Hepatocyte (in vitro differentiated cells): ENCODE data around the gene LILRA2. TPM values are rescaled to one million over a fixed set of nuclear protein-coding genes. Genes with fewer than 3 reads are reported as not detected.
"Not testable (repeated sequence)": the region's sequence is repeated elsewhere in the genome, so short reads cannot be mapped to it uniquely, and the experiment has no call there.

ENCODE experiments used
- DNase-seq: peaks from one replicate; pipeline ENCODE4 v3.0.0-alpha.2; 2016; ENCODE audit warnings: low spot score
- H2AFZ ChIP-seq: fragments of 200-600 bp; sonication (generic); 2 replicates; pipeline ENCODE4 v1.6.0; 2016; ENCODE audit warnings: antibody characterized with exemption, mild to moderate bottlenecking
- H3K27ac ChIP-seq: fragments of 200-600 bp; sonication (generic); 2 replicates; pipeline ENCODE4 v1.5.1; 2016; ENCODE audit warnings: mild to moderate bottlenecking
- H3K27me3 ChIP-seq: fragments of 200-600 bp; sonication (generic); 2 replicates; pipeline ENCODE4 v1.6.1; 2016
- H3K36me3 ChIP-seq: fragments of 200-600 bp; sonication (generic); replicated peaks from 2 replicates; pipeline ENCODE4 v1.5.1; 2016; ENCODE audit warnings: low read depth; ENCODE audit not compliant: insufficient read depth
- H3K4me1 ChIP-seq: fragments of 200-600 bp; sonication (generic); 2 replicates; pipeline ENCODE4 v1.5.1; 2016; ENCODE audit warnings: mild to moderate bottlenecking, moderate library complexity; ENCODE audit not compliant: insufficient read depth
- H3K4me2 ChIP-seq: fragments of 200-600 bp; sonication (generic); 2 replicates; pipeline ENCODE4 v1.6.0; 2016
- H3K4me3 ChIP-seq: fragments of 200-600 bp; sonication (generic); 2 replicates; pipeline ENCODE4 v1.5.1; 2016; ENCODE audit warnings: mild to moderate bottlenecking
- H3K79me2 ChIP-seq: fragments of 200-600 bp; sonication (generic); 2 replicates; pipeline ENCODE4 v1.6.0; 2017; ENCODE audit warnings: mild to moderate bottlenecking
- H3K9me2 ChIP-seq: fragments of 200-600 bp; sonication (generic); replicated peaks from 2 replicates; pipeline ENCODE4 v1.6.0; 2017; ENCODE audit warnings: mild to moderate bottlenecking; ENCODE audit not compliant: insufficient read depth
- H3K9me3 ChIP-seq: fragments of 200-600 bp; sonication (generic); 2 replicates; pipeline ENCODE4 v1.5.1; 2016; ENCODE audit warnings: low read depth, mild to moderate bottlenecking
- H4K20me1 ChIP-seq: fragments of 200-600 bp; sonication (generic); 2 replicates; pipeline ENCODE4 v1.6.0; 2016; ENCODE audit warnings: mild to moderate bottlenecking; ENCODE audit not compliant: insufficient read depth, poor library complexity, severe bottlenecking
- EZH2 ChIP-seq: fragments of 200-600 bp; sonication (generic); IDR thresholded peaks from 2 replicates; pipeline ENCODE4 v1.6.1; 2016; ENCODE audit warnings: antibody characterized with exemption, mild to moderate bottlenecking, borderline replicate concordance
- EZH2phosphoT487 ChIP-seq: fragments of 200-600 bp; sonication (generic); IDR thresholded peaks from one replicate; pipeline ENCODE4 v1.6.1; 2018; ENCODE audit warnings: antibody characterized with exemption, mild to moderate bottlenecking, low read depth, moderate library complexity; ENCODE audit not compliant: unreplicated experiment, severe bottlenecking
- WGBS: methylation state at CpG from one replicate; pipeline ENCODE4 v1.1.6; 2016; ENCODE audit warnings: low lambda C conversion rate; ENCODE audit errors: missing lambda C conversion rate; 5-methylcytosine and 5-hydroxymethylcytosine counted together
- polyA plus RNA-seq: library from polyadenylated mRNA; unstranded; fragments of >200 nt; fragmentation: Nextera tagmentation; extraction: Ambion mirVana; gene quantifications from 2 replicates; pipeline ENCODE4 v1.2.1, GENCODE V29; 2016
- total RNA-seq: library from RNA; depleted of rRNA; stranded (reverse); fragments of >200 nt; gene quantifications from 2 replicates; pipeline ENCODE4 v1.2.3, GENCODE V29; 2014
- TF ChIP-seq, protein P1 (sequence below): fragments of 200-600 bp; sonication (generic); IDR thresholded peaks from 2 replicates; pipeline ENCODE4 v1.5.1; 2016; ENCODE audit warnings: antibody characterized with exemption, mild to moderate bottlenecking; ENCODE audit not compliant: poor library complexity

Gene LILRA2
- total and polyA plus RNA-seq, 2 experiments from 2014 or later, result not detected

DNA sequence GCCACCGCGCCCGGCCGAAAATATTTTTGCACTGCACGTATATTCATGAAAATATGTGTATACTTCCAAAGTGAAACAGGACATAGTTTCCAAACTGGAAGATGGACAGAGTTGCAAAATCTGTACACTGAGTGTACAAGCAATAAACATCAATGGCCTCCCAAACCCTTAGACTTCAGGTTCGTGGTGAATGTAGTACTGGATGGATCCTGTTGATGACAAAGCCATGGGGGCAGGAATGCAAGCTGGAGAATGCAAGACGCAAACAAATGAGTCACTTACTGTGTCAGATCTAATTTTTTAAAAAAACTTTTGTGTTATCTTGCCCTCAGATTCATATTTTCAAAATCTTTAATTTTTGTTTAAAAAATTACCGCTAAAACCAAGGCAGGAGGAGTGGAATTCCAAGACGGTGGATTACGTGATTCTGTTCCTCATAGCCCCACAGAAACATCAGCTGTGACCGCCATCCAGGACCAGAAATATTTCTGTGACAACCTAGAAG, 12.7 kb upstream of the LILRA2 start:
- Histone ChIP-seq H3K27ac (no peak overlapping the region), H3K4me2 (no peak overlapping the region), H3K27me3 (no peaks in the 10 kb centered on the region), H3K9me2 (no peaks in the 10 kb centered on the region), H3K9me3 (peaks cover 3% of the 10 kb centered on the region), H2AFZ (no peak overlapping the region), H4K20me1 (no peaks in the 10 kb centered on the region), H3K4me3 (no peak overlapping the region), H3K4me1 (no peaks in the 10 kb centered on the region), H3K36me3 (no peaks in the 10 kb centered on the region), H3K79me2 (no peaks in the 10 kb centered on the region)
- no peak for DNase-seq
- TF ChIP-seq EZH2 (no peak), EZH2phosphoT487 (no peak)
- TF ChIP-seq, protein P1, sequence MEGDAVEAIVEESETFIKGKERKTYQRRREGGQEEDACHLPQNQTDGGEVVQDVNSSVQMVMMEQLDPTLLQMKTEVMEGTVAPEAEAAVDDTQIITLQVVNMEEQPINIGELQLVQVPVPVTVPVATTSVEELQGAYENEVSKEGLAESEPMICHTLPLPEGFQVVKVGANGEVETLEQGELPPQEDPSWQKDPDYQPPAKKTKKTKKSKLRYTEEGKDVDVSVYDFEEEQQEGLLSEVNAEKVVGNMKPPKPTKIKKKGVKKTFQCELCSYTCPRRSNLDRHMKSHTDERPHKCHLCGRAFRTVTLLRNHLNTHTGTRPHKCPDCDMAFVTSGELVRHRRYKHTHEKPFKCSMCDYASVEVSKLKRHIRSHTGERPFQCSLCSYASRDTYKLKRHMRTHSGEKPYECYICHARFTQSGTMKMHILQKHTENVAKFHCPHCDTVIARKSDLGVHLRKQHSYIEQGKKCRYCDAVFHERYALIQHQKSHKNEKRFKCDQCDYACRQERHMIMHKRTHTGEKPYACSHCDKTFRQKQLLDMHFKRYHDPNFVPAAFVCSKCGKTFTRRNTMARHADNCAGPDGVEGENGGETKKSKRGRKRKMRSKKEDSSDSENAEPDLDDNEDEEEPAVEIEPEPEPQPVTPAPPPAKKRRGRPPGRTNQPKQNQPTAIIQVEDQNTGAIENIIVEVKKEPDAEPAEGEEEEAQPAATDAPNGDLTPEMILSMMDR, result no peak
- 74% methylated on average over 11 of the region's 11 CpGs for WGBS

DNA sequence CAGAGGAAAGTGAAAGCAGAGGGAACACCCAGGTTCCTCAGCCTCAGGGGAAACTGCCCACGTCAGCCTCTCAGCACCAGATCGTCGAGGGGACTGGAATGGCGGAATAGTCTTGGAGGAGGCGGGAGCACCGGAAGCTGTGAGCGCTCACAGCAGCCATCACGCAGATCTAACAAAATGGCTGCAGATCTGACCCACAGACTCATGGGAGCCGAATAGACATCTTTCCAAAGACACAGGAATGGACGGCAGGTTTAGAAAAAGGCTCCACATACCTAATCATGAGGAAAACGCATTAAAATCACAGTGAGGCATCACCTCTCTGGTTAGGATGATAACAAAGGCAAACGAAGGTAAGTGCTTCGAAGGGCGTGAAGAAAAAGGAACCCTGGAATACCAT, 11.8 kb upstream of the LILRA2 start:
- 76% methylated on average over 14 of the region's 14 CpGs for WGBS
- H3K4me2 ChIP-seq, result no peak overlapping the region

DNA sequence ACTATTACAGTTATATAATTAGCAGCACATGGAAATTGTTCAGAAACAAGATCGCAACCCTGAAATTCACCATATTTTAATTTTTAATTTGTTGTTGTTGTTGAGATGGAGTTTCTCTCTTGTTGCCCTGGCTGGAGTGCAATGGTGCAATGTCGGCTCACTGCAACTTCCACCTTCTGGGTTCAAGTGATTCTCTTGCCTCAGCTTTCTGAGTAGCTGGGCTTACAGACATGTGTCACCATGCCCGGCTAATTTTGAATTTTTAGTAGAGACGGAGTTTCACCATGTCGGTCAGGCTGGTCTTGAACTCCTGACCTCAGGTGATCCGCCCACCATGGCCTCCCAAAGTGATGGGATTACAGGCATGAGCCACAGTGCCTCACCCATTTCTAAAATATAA, 10.4 kb upstream of the LILRA2 start:
- H3K9me3 ChIP-seq, H3K27ac ChIP-seq, H2AFZ ChIP-seq, H3K79me2 ChIP-seq, H3K9me2 ChIP-seq, H3K4me1 ChIP-seq, H3K4me3 ChIP-seq, DNase-seq, H3K36me3 ChIP-seq, H3K4me2 ChIP-seq, H3K27me3 ChIP-seq, H4K20me1 ChIP-seq: not testable (repeated sequence)
- 84% methylated on average over 6 of the region's 6 CpGs for WGBS

More for the DNA sequence above, 11.8 kb upstream of the LILRA2 start:
- Histone ChIP-seq H3K9me3 (peaks cover 3% of the 10 kb centered on the region), H3K9me2 (no peaks in the 10 kb centered on the region), H3K36me3 (no peaks in the 10 kb centered on the region), H3K27me3 (no peaks in the 10 kb centered on the region), H4K20me1 (no peaks in the 10 kb centered on the region), H3K79me2 (no peaks in the 10 kb centered on the region), H3K27ac (no peak overlapping the region), H3K4me1 (no peaks in the 10 kb centered on the region), H3K4me3 (no peak overlapping the region), H2AFZ (no peak overlapping the region)
- TF ChIP-seq EZH2phosphoT487 (no peak), EZH2 (no peak)
- TF ChIP-seq, protein P1, result no peak
- no peak for DNase-seq

DNA sequence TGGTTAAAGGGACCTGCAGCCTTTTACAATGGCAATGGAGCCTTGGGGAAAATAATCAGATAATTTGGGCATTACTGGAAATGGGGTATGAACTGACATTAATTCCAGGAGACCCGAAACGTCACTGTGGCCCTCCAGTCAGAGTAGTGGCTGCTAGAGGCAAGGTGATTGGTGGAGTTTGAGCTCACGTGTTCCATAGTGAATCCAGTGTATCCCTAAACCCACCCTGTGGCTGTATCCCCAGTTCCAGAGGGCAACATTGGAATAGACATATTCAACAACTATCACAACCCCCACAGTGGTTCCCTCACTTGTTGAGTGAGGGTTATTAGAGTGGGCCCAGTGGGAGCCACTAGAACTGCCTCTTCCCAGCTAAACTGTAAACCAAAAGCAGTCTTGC, 3.3 kb upstream of the LILRA2 start:
- Histone ChIP-seq H3K4me3 (no peak overlapping the region), H3K79me2 (no peaks in the 10 kb centered on the region), H2AFZ (no peak overlapping the region), H3K4me1 (no peaks in the 10 kb centered on the region), H3K27me3 (no peaks in the 10 kb centered on the region), H3K9me3 (no peaks in the 10 kb centered on the region), H3K4me2 (no peak overlapping the region), H4K20me1 (no peaks in the 10 kb centered on the region), H3K9me2 (no peaks in the 10 kb centered on the region), H3K27ac (no peak overlapping the region), H3K36me3 (no peaks in the 10 kb centered on the region)
- no peak for DNase-seq
- 50% methylated on average over 3 of the region's 3 CpGs for WGBS
- no peak for TF ChIP-seq EZH2
- no peak for TF ChIP-seq EZH2phosphoT487

DNA sequence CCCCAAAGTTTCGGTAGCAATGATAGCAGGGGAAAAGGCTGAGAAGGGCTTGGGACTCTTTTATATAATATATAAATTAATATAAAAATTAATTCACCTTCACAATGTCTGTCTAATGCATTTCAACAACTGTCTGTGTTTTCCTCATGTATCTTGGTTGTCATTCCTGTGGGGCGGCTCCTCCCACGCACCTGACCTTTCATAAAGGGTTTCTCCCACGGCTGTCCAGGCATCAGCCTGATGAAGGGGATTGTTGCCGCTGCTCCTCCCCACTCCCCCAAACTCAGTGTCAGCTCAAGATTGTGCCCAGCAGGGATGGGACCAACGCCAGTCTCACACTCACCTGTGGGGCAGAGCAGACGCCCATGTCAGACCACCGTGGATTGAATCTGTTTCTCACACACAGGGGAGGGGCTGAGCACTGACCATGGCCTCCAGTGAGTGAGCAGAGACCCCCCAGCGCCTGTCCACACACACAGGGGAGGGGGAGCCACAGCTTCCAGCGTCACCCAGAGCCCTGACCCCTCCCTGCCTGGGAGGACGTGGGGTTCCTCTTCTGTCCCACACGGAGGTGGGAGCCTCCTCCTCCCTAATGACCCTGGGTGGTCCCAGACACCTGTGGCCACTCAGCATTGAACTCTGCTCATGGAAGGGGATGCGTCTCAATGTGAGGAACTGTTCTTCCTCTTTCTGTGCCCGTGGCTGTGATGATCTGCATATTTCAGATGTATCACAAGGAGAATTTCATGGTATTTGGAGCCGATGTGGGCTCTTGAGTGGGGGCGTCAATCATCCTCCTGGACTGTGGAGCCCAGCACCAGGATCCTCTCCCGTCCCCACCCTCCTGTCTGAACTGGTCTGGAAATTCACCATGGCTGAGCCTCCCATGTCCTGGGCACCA, 1.6 kb upstream of the LILRA2 start:
- not testable (repeated sequence) for H3K9me3 ChIP-seq, H3K79me2 ChIP-seq, H3K4me1 ChIP-seq, H3K27me3 ChIP-seq, DNase-seq, H3K4me2 ChIP-seq, H2AFZ ChIP-seq, H3K9me2 ChIP-seq, H3K4me3 ChIP-seq, H3K27ac ChIP-seq, H3K36me3 ChIP-seq, H4K20me1 ChIP-seq
- WGBS, result 69% methylated on average over 17 of the region's 17 CpGs
